Measurements from ENCODE around the gene HAUS6.

GRCh38 chr9:19117039-19117716 lies 14.5 kb upstream of the HAUS6 start:
- TF ChIP-seq, protein P1, sequence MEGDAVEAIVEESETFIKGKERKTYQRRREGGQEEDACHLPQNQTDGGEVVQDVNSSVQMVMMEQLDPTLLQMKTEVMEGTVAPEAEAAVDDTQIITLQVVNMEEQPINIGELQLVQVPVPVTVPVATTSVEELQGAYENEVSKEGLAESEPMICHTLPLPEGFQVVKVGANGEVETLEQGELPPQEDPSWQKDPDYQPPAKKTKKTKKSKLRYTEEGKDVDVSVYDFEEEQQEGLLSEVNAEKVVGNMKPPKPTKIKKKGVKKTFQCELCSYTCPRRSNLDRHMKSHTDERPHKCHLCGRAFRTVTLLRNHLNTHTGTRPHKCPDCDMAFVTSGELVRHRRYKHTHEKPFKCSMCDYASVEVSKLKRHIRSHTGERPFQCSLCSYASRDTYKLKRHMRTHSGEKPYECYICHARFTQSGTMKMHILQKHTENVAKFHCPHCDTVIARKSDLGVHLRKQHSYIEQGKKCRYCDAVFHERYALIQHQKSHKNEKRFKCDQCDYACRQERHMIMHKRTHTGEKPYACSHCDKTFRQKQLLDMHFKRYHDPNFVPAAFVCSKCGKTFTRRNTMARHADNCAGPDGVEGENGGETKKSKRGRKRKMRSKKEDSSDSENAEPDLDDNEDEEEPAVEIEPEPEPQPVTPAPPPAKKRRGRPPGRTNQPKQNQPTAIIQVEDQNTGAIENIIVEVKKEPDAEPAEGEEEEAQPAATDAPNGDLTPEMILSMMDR (optimal IDR thresholded peaks at IDR 0.05 in 1 of 3, IDR thresholded peaks at IDR 0.05 in 1 of 3, conservative IDR thresholded peaks at IDR 0.05 in 1 of 3; ENCODE audit: extremely low read depth in 1 of 3, insufficient read depth in 2 of 3, low read length in 3 of 3) = no peak
- no peak for TF ChIP-seq EZH2 (IDR thresholded peaks at IDR 0.05; ENCODE audit: low read length)

All from keratinocyte (primary cell).